Measurements from ENCODE around the gene DNAJC1.

Gene DNAJC1

GRCh38 chr10:22006379-22006884, 2.9 kb upstream of the DNAJC1 start:
- no peak for DNase-seq (ENCODE audit: low read depth in 2 of 2)

GRCh38 chr10:22005763-22006162, 2.2 kb upstream of the DNAJC1 start:
- DNase-seq (ENCODE audit: low read depth in 2 of 2): no peak

GRCh38 chr10:22003964-22004281, 393 bp upstream of the DNAJC1 start:
- no peak for DNase-seq (ENCODE audit: low read depth in 2 of 2)

GRCh38 chr10:22002591-22003176, 846 bp downstream of the DNAJC1 start:
- no peak for DNase-seq (ENCODE audit: low read depth in 2 of 2)

- no peak for DNase-seq (ENCODE audit: low read depth in 2 of 2)
These were observed 8.0 kb downstream of the DNAJC1 start for GRCh38 chr10:21995557-21995956.

GRCh38 chr10:21993360-21994001, 10.0 kb downstream of the DNAJC1 start:
- no peak for DNase-seq (ENCODE audit: low read depth in 2 of 2)

GRCh38 chr10:21991785-21992184, 11.7 kb downstream of the DNAJC1 start:
- DNase-seq (ENCODE audit: low read depth in 2 of 2): no peak

GRCh38 chr10:21990449-21990848, 13.1 kb downstream of the DNAJC1 start:
- no peak for DNase-seq (ENCODE audit: low read depth in 2 of 2)

- DNase-seq (ENCODE audit: low read depth in 2 of 2): no peak
These were observed 13.9 kb downstream of the DNAJC1 start for GRCh38 chr10:21989453-21990154.

- no peak for DNase-seq (ENCODE audit: low read depth in 2 of 2)
These were observed 18.0 kb downstream of the DNAJC1 start for GRCh38 chr10:21985541-21985940.

- DNase-seq (ENCODE audit: low read depth in 2 of 2): no peak
These were observed 22.4 kb downstream of the DNAJC1 start for GRCh38 chr10:21981118-21981517.

- DNase-seq (ENCODE audit: low read depth in 2 of 2): no peak
These were observed 22.8 kb downstream of the DNAJC1 start for GRCh38 chr10:21980691-21981090.

GRCh38 chr10:21978191-21978862, 25.2 kb downstream of the DNAJC1 start:
- DNase-seq (ENCODE audit: low read depth in 2 of 2): no peak

- DNase-seq (ENCODE audit: low read depth in 2 of 2): no peak
These were observed 26.8 kb downstream of the DNAJC1 start for GRCh38 chr10:21976739-21977138.

GRCh38 chr10:21976280-21976679, 27.2 kb downstream of the DNAJC1 start:
- DNase-seq (ENCODE audit: low read depth in 2 of 2): no peak

- DNase-seq (ENCODE audit: low read depth in 2 of 2): no peak
These were observed 28.0 kb downstream of the DNAJC1 start for GRCh38 chr10:21975378-21975990.

- DNase-seq (ENCODE audit: low read depth in 2 of 2): no peak
These were observed 30.9 kb downstream of the DNAJC1 start for GRCh38 chr10:21972584-21972983.

- DNase-seq (ENCODE audit: low read depth in 2 of 2): no peak
These were observed 33.9 kb downstream of the DNAJC1 start for GRCh38 chr10:21969326-21970287.

GRCh38 chr10:21964983-21965665, 38.4 kb downstream of the DNAJC1 start:
- DNase-seq (ENCODE audit: low read depth in 2 of 2): no peak

- no peak for DNase-seq (ENCODE audit: low read depth in 2 of 2)
These were observed 41.2 kb downstream of the DNAJC1 start for GRCh38 chr10:21962358-21962757.
